ENCODE data around the gene ACAP3. TPM values are rescaled to one million over a fixed set of nuclear protein-coding genes. Genes with fewer than 3 reads are reported as not detected.

ACAP3 gene
- total and polyA plus RNA-seq, 10 donors, result 12.6 to 89.7 (median 41.5) TPM

DNA sequence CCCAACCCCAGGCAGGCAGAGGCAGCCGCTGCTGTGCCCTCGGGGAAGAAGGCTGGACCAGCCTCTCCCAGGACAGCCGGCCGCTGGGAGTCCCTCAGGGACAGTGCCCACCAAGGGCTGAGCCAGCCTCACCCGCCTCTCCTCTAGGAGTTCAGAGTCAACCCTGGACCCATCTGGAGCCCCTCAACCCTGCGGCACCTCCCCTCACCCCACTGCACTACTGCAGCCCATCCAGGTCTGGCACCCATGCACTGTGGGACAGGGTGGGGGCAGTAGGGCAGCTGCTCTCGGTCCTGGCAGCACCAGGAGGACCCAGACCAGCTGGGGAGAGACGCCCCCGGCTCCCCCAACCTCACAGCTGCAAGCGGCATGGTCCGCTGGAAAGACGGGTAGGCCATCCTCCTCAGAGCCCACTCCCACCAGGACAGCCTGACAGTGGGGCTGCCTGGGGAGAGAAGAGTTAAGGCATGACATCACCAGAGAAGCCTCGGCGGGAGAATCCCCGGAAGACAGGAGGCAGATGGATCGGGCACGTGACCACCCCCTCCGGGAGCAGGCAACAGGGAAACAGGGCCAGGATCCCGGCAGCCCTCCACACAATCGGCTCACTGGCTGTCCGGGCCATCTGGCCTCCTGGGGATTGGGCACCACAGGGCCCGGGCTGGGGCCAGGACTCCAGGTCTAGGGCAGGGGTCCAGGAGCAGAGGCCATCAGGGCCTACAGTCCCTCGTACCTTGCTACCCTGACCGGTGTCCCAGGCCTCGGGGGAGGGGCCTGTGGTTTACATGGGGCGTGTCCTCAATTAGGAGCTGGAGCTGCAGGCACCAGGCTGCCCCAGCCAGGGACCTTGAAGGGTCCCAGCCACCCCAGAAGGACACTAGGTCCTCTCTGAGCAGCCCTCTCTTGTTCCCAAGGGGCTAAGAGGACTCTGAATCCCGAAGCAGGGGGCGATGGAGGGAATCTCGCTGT is 3.1 kb downstream of the ACAP3 start:
- 35 to 56% (median 45%) methylated on average over 6 to 29 of the region's 29 CpGs for WGBS, 5 donors
- TF ChIP-seq, protein P1, sequence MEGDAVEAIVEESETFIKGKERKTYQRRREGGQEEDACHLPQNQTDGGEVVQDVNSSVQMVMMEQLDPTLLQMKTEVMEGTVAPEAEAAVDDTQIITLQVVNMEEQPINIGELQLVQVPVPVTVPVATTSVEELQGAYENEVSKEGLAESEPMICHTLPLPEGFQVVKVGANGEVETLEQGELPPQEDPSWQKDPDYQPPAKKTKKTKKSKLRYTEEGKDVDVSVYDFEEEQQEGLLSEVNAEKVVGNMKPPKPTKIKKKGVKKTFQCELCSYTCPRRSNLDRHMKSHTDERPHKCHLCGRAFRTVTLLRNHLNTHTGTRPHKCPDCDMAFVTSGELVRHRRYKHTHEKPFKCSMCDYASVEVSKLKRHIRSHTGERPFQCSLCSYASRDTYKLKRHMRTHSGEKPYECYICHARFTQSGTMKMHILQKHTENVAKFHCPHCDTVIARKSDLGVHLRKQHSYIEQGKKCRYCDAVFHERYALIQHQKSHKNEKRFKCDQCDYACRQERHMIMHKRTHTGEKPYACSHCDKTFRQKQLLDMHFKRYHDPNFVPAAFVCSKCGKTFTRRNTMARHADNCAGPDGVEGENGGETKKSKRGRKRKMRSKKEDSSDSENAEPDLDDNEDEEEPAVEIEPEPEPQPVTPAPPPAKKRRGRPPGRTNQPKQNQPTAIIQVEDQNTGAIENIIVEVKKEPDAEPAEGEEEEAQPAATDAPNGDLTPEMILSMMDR (IDR thresholded peaks at IDR 0.05 in 8 of 11, conservative IDR thresholded peaks at IDR 0.05 in 3 of 11), result no peak
- TF ChIP-seq POLR2AphosphoS5 (IDR thresholded peaks at IDR 0.05) (peak in 2 of 3 donors; percentile 17 to 31), POLR2A (IDR thresholded peaks at IDR 0.05) (no peak)
- Histone ChIP-seq H3K9me3 (no peaks in the 10 kb centered on the region), H3K27ac (peak overlapping the region; percentile 58 to 99 (median 71)), H3K4me1 (peaks cover 36 to 59% (median 46%) of the 10 kb centered on the region in 6 donors), H3K36me3 (peaks cover 0 to 2% (median 0%) of the 10 kb centered on the region in 6 donors), H3K27me3 (replicated peaks in 1 of 7) (no peaks in the 10 kb centered on the region), H3K4me3 (peak overlapping the region in 6 of 8 donors; percentile 5 to 97 (median 86))
- no peak for DNase-seq
- intact Hi-C loops (cut with DNase I; ENCODE audit: low total_unique reads), result no loop called here

DNA sequence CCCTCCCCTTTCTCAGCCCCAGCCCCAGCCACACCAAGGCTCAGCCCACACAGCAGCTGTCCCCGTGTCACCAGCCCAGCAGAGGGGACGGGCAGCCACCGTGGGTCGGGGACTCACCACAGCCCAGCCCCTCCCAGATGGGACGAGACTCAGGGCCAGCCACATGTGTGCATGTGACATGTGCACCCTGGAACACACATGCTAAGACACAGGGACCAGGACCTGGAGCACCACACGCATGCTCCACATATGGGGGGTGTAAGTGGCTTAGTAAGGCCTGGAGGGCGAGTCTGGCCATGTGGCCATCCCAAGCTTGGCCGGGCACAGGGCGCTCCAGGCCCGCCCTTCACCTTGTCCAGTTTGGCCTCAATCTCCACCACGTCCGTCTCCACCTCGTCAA is 4.0 kb downstream of the ACAP3 start:
- TF ChIP-seq POLR2A (IDR thresholded peaks at IDR 0.05) (no peak), POLR2AphosphoS5 (IDR thresholded peaks at IDR 0.05) (no peak)
- TF ChIP-seq, protein P1 (IDR thresholded peaks at IDR 0.05 in 8 of 11, conservative IDR thresholded peaks at IDR 0.05 in 3 of 11), result no peak
- Histone ChIP-seq H3K4me1 (peaks cover 31 to 54% (median 37%) of the 10 kb centered on the region in 6 donors), H3K4me3 (no peak overlapping the region), H3K9me3 (no peaks in the 10 kb centered on the region), H3K27me3 (replicated peaks in 1 of 7) (no peaks in the 10 kb centered on the region), H3K27ac (peak overlapping the region in 1 of 8 donors; percentile 99), H3K36me3 (peaks cover 0 to 8% (median 0%) of the 10 kb centered on the region in 6 donors)
- no peak for DNase-seq
- intact Hi-C loops (cut with DNase I; ENCODE audit: low total_unique reads), result no loop called here
- 75 to 90% (median 85%) methylated on average over 10 to 13 of the region's 13 CpGs for WGBS, 5 donors

DNA sequence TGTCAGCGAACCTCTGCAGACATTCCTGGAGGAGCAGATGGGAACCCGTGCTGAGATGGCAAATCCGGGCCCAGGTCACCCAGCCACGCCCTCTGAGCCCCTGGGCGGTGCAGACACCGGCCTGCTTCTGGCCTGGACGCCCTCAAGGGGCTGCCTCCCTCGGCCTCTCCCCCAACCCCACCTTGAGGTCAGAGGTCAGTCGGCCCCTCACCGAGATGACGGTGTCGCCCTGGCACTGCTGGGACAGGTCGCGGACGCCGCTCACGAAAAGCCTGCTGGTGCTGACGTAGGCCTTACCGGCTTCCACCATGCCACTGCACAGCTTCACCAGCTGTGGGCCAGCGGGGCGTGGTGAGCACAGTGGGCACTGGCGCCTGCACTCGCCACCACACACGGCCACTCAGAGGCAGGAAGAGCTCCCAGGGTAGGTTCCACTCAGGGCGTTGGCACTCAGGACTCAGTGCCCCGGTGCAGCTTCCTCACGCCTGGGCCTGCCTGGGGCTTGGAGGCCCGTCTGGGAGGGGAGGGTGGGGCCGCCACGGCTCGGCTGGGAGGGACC is 4.7 kb downstream of the ACAP3 start:
- no peak for DNase-seq
- Histone ChIP-seq H3K9me3 (no peaks in the 10 kb centered on the region), H3K36me3 (peaks cover 0 to 12% (median 0%) of the 10 kb centered on the region in 6 donors), H3K4me3 (no peak overlapping the region), H3K4me1 (peaks cover 31 to 55% (median 37%) of the 10 kb centered on the region in 6 donors), H3K27me3 (replicated peaks in 1 of 7) (no peaks in the 10 kb centered on the region), H3K27ac (no peak overlapping the region)
- whole genome bisulfite sequencing, 5 donors, result 77 to 88% (median 79%) methylated on average over 16 to 31 of the region's 31 CpGs
- TF ChIP-seq, protein P1 (IDR thresholded peaks at IDR 0.05 in 8 of 11, conservative IDR thresholded peaks at IDR 0.05 in 3 of 11), result no peak
- TF ChIP-seq POLR2A (IDR thresholded peaks at IDR 0.05) (no peak), POLR2AphosphoS5 (IDR thresholded peaks at IDR 0.05) (peak in 2 of 3 donors; percentile 8 to 28)
- intact Hi-C loops (cut with DNase I; ENCODE audit: low total_unique reads), result no loop called here

DNA sequence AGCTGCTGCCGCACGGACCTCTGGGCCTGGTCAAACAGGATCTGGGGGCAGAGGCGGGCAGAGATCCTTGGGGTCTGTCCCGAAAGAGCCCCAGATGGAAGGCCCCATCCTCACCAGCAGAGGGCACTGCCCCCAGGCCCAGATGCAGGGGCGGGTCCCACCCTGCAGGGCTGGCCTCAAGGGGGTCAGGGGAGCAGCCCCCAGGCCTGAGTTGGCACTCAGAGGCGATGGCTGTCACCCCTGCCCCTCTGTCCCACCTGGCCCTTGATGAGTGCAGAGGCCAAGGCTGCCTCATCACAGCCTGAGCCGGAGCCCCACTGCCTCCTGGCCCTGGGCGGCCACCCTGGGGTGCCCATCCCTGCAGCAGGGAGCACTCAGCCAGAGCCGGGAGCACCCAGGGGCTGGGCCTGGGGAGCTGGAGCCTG is 5.7 kb downstream of the ACAP3 start:
- peaks cover 0 to 18% (median 4%) of the 10 kb centered on the region in 6 donors for H3K36me3 ChIP-seq
- H3K27me3 ChIP-seq (replicated peaks in 1 of 7), result no peaks in the 10 kb centered on the region
- no peaks in the 10 kb centered on the region for H3K9me3 ChIP-seq
- H3K4me3 ChIP-seq, result no peak overlapping the region
- peaks cover 27 to 50% (median 33%) of the 10 kb centered on the region in 6 donors for H3K4me1 ChIP-seq
- DNase-seq, result no peak
- H3K27ac ChIP-seq, result no peak overlapping the region
- intact Hi-C loops (cut with DNase I; ENCODE audit: low total_unique reads), result no loop called here
- TF ChIP-seq POLR2A (IDR thresholded peaks at IDR 0.05), result no peak
- TF ChIP-seq, protein P1 (IDR thresholded peaks at IDR 0.05 in 8 of 11, conservative IDR thresholded peaks at IDR 0.05 in 3 of 11), result peak in 5 of 11 experiments; percentile 23 to 59 (median 37)
- 85 to 95% (median 91%) methylated on average over 6 to 9 of the region's 9 CpGs for WGBS, 5 donors
